GM20000 (cell line): Measurements from ENCODE around the gene VPS25.
"Not testable (repeated sequence)": the region's sequence is repeated elsewhere in the genome, so short reads cannot be mapped to it uniquely, and the experiment has no call there.

Experiments
- DNase-seq: peaks from one replicate; pipeline ENCODE4 v3.0.0; 2012; ENCODE audit warnings: low spot score
- CTCF ChIP-seq: IDR thresholded peaks from 2 replicates; pipeline ENCODE4 v1.5.1; 2012; ENCODE audit warnings: mild to moderate bottlenecking, control low read depth; ENCODE audit errors: extremely low read depth, missing control alignments

Gene VPS25

GRCh38 chr17:42759982-42760651, 13.1 kb upstream of the VPS25 start:
- TF ChIP-seq CTCF: no peak
- peak; percentile 68 for DNase-seq

GRCh38 chr17:42760652-42761581, 12.3 kb upstream of the VPS25 start, which contains the start of gene RAMP2:
Gene RAMP2 (plus strand): TSS chr17:42761227. CDS start chr17:42761262, 35 bp downstream.
- no peak for TF ChIP-seq CTCF
- peak; percentile 63 for DNase-seq

GRCh38 chr17:42761638-42762037, 11.6 kb upstream of the VPS25 start:
- no peak for TF ChIP-seq CTCF
- no peak for DNase-seq

GRCh38 chr17:42766124-42766523, 7.1 kb upstream of the VPS25 start:
- no peak for TF ChIP-seq CTCF
- no peak for DNase-seq

GRCh38 chr17:42767512-42767911, 5.7 kb upstream of the VPS25 start:
- no peak for DNase-seq
- TF ChIP-seq CTCF: no peak

GRCh38 chr17:42768006-42768405, 5.2 kb upstream of the VPS25 start:
- DNase-seq: not testable (repeated sequence)

- not testable (repeated sequence) for DNase-seq
Measured at GRCh38 chr17:42769964-42770363, 3.3 kb upstream of the VPS25 start.

GRCh38 chr17:42772945-42773289, 332 bp upstream of the VPS25 start:
- DNase-seq: no peak
- TF ChIP-seq CTCF: no peak
